Measurements from ENCODE around the gene ZNF423.

The ZNF423 gene

GRCh38 chr16:49524216-49524946 is 331.5 kb downstream of the ZNF423 start:
- Histone ChIP-seq H3K4me1 (ENCODE audit: control insufficient read depth, insufficient read depth, low read length) (peaks cover 12% of the 10 kb centered on the region), H3K36me3 (ENCODE audit: control insufficient read depth, insufficient read depth, low read length) (peaks cover 13% of the 10 kb centered on the region), H3K9me3 (ENCODE audit: control insufficient read depth, insufficient read depth, low read length) (no peaks in the 10 kb centered on the region), H3K27me3 (ENCODE audit: control insufficient read depth, insufficient read depth, low read length) (no peaks in the 10 kb centered on the region), H3K9ac (ENCODE audit: low read depth, low read length) (no peak overlapping the region), H3K4me3 (ENCODE audit: low read depth, low read length) (no peak overlapping the region)

GRCh38 chr16:49523435-49524159 is 332.3 kb downstream of the ZNF423 start:
- H3K36me3 ChIP-seq (ENCODE audit: control insufficient read depth, insufficient read depth, low read length): peaks cover 17% of the 10 kb centered on the region
- H3K4me1 ChIP-seq (ENCODE audit: control insufficient read depth, insufficient read depth, low read length): peaks cover 5% of the 10 kb centered on the region
- H3K27me3 ChIP-seq (ENCODE audit: control insufficient read depth, insufficient read depth, low read length): no peaks in the 10 kb centered on the region
- no peak overlapping the region for H3K9ac ChIP-seq (ENCODE audit: low read depth, low read length)
- H3K4me3 ChIP-seq (ENCODE audit: low read depth, low read length): no peak overlapping the region
- no peaks in the 10 kb centered on the region for H3K9me3 ChIP-seq (ENCODE audit: control insufficient read depth, insufficient read depth, low read length)

- Histone ChIP-seq H3K27me3 (ENCODE audit: control insufficient read depth, insufficient read depth, low read length) (no peaks in the 10 kb centered on the region), H3K9me3 (ENCODE audit: control insufficient read depth, insufficient read depth, low read length) (no peaks in the 10 kb centered on the region), H3K36me3 (ENCODE audit: control insufficient read depth, insufficient read depth, low read length) (peaks cover 17% of the 10 kb centered on the region), H3K9ac (ENCODE audit: low read depth, low read length) (no peak overlapping the region), H3K4me1 (ENCODE audit: control insufficient read depth, insufficient read depth, low read length) (no peaks in the 10 kb centered on the region), H3K4me3 (ENCODE audit: low read depth, low read length) (no peak overlapping the region)
These were observed 334.1 kb downstream of the ZNF423 start for GRCh38 chr16:49521734-49522325.

GRCh38 chr16:49520492-49521038 is 335.3 kb downstream of the ZNF423 start:
- no peaks in the 10 kb centered on the region for H3K4me1 ChIP-seq (ENCODE audit: control insufficient read depth, insufficient read depth, low read length)
- peaks cover 17% of the 10 kb centered on the region for H3K36me3 ChIP-seq (ENCODE audit: control insufficient read depth, insufficient read depth, low read length)
- H3K9ac ChIP-seq (ENCODE audit: low read depth, low read length): no peak overlapping the region
- no peaks in the 10 kb centered on the region for H3K9me3 ChIP-seq (ENCODE audit: control insufficient read depth, insufficient read depth, low read length)
- no peak overlapping the region for H3K4me3 ChIP-seq (ENCODE audit: low read depth, low read length)
- H3K27me3 ChIP-seq (ENCODE audit: control insufficient read depth, insufficient read depth, low read length): no peaks in the 10 kb centered on the region

GRCh38 chr16:49519741-49520140 is 336.2 kb downstream of the ZNF423 start:
- H3K36me3 ChIP-seq (ENCODE audit: control insufficient read depth, insufficient read depth, low read length): peaks cover 17% of the 10 kb centered on the region
- no peaks in the 10 kb centered on the region for H3K9me3 ChIP-seq (ENCODE audit: control insufficient read depth, insufficient read depth, low read length)
- H3K27me3 ChIP-seq (ENCODE audit: control insufficient read depth, insufficient read depth, low read length): no peaks in the 10 kb centered on the region
- no peak overlapping the region for H3K9ac ChIP-seq (ENCODE audit: low read depth, low read length)
- no peaks in the 10 kb centered on the region for H3K4me1 ChIP-seq (ENCODE audit: control insufficient read depth, insufficient read depth, low read length)
- H3K4me3 ChIP-seq (ENCODE audit: low read depth, low read length): no peak overlapping the region

- Histone ChIP-seq H3K9me3 (ENCODE audit: control insufficient read depth, insufficient read depth, low read length) (no peaks in the 10 kb centered on the region), H3K4me3 (ENCODE audit: low read depth, low read length) (no peak overlapping the region), H3K4me1 (ENCODE audit: control insufficient read depth, insufficient read depth, low read length) (no peaks in the 10 kb centered on the region), H3K9ac (ENCODE audit: low read depth, low read length) (no peak overlapping the region), H3K36me3 (ENCODE audit: control insufficient read depth, insufficient read depth, low read length) (peaks cover 17% of the 10 kb centered on the region), H3K27me3 (ENCODE audit: control insufficient read depth, insufficient read depth, low read length) (no peaks in the 10 kb centered on the region)
These were observed 336.8 kb downstream of the ZNF423 start for GRCh38 chr16:49519008-49519656.

GRCh38 chr16:49516382-49517036 is 339.4 kb downstream of the ZNF423 start:
- Histone ChIP-seq H3K9me3 (ENCODE audit: control insufficient read depth, insufficient read depth, low read length) (no peaks in the 10 kb centered on the region), H3K4me3 (ENCODE audit: low read depth, low read length) (no peak overlapping the region), H3K36me3 (ENCODE audit: control insufficient read depth, insufficient read depth, low read length) (peaks cover 4% of the 10 kb centered on the region), H3K27me3 (ENCODE audit: control insufficient read depth, insufficient read depth, low read length) (no peaks in the 10 kb centered on the region), H3K4me1 (ENCODE audit: control insufficient read depth, insufficient read depth, low read length) (no peaks in the 10 kb centered on the region), H3K9ac (ENCODE audit: low read depth, low read length) (no peak overlapping the region)

GRCh38 chr16:49515861-49516260 is 340.1 kb downstream of the ZNF423 start:
- H3K4me1 ChIP-seq (ENCODE audit: control insufficient read depth, insufficient read depth, low read length): no peaks in the 10 kb centered on the region
- no peaks in the 10 kb centered on the region for H3K27me3 ChIP-seq (ENCODE audit: control insufficient read depth, insufficient read depth, low read length)
- H3K4me3 ChIP-seq (ENCODE audit: low read depth, low read length): no peak overlapping the region
- no peaks in the 10 kb centered on the region for H3K9me3 ChIP-seq (ENCODE audit: control insufficient read depth, insufficient read depth, low read length)
- H3K9ac ChIP-seq (ENCODE audit: low read depth, low read length): no peak overlapping the region
- peaks cover 4% of the 10 kb centered on the region for H3K36me3 ChIP-seq (ENCODE audit: control insufficient read depth, insufficient read depth, low read length)

GRCh38 chr16:49515016-49515565 is 340.8 kb downstream of the ZNF423 start:
- H3K27me3 ChIP-seq (ENCODE audit: control insufficient read depth, insufficient read depth, low read length): no peaks in the 10 kb centered on the region
- no peak overlapping the region for H3K9ac ChIP-seq (ENCODE audit: low read depth, low read length)
- peaks cover 4% of the 10 kb centered on the region for H3K36me3 ChIP-seq (ENCODE audit: control insufficient read depth, insufficient read depth, low read length)
- H3K4me1 ChIP-seq (ENCODE audit: control insufficient read depth, insufficient read depth, low read length): no peaks in the 10 kb centered on the region
- H3K9me3 ChIP-seq (ENCODE audit: control insufficient read depth, insufficient read depth, low read length): no peaks in the 10 kb centered on the region
- no peak overlapping the region for H3K4me3 ChIP-seq (ENCODE audit: low read depth, low read length)

GRCh38 chr16:49514073-49514980 is 341.6 kb downstream of the ZNF423 start:
- H3K27me3 ChIP-seq (ENCODE audit: control insufficient read depth, insufficient read depth, low read length): no peaks in the 10 kb centered on the region
- no peaks in the 10 kb centered on the region for H3K9me3 ChIP-seq (ENCODE audit: control insufficient read depth, insufficient read depth, low read length)
- H3K36me3 ChIP-seq (ENCODE audit: control insufficient read depth, insufficient read depth, low read length): peaks cover 4% of the 10 kb centered on the region
- H3K4me3 ChIP-seq (ENCODE audit: low read depth, low read length): no peak overlapping the region
- no peaks in the 10 kb centered on the region for H3K4me1 ChIP-seq (ENCODE audit: control insufficient read depth, insufficient read depth, low read length)
- no peak overlapping the region for H3K9ac ChIP-seq (ENCODE audit: low read depth, low read length)
